HepG2 (cell line): ENCODE results near the gene KRT73.

ENCODE experiments used
- HMGA1 ChIP-seq: sonication (generic); formaldehyde crosslinking; conservative IDR thresholded peaks from 2 replicates; pipeline ENCODE4 v1.4.0; 2020; ENCODE audit warnings: missing genetic modification reagents
- JUN ChIP-seq: sonication (generic); formaldehyde crosslinking; IDR thresholded peaks from 2 replicates; pipeline ENCODE4 v1.4.0; 2020; ENCODE audit warnings: mild to moderate bottlenecking, missing genetic modification reagents
- NBN ChIP-seq: fragments of 450-650 bp; conservative IDR thresholded peaks from 2 replicates; pipeline ENCODE4 v1.6.1; 2017
- NFE2 ChIP-seq: sonication (generic); formaldehyde crosslinking; IDR thresholded peaks from 2 replicates; pipeline ENCODE4 v1.4.0; 2020; ENCODE audit warnings: missing genetic modification reagents
- NFE2L2 ChIP-seq: fragments of 150-350 bp; IDR thresholded peaks from 2 replicates; pipeline ENCODE4 v1.6.1; 2014; ENCODE audit warnings: low read length
- POLR2AphosphoS5 ChIP-seq: IDR thresholded peaks from 2 replicates; pipeline ENCODE4 v1.6.1; 2012; ENCODE audit warnings: low read depth, low read length
- SIN3A ChIP-seq: IDR thresholded peaks from 2 replicates; pipeline ENCODE4 v1.6.1; 2011; ENCODE audit warnings: low read depth, mild to moderate bottlenecking, control low read depth, low read length, borderline replicate concordance
- SP1 ChIP-seq, 2 experiments: fragments of 450-650 bp in 1 of 2; sonication (generic) in 1 of 2; formaldehyde crosslinking in 1 of 2; IDR thresholded peaks; 2 replicates each; pipeline versions ENCODE4 v1.4.0 to v1.6.1; 2016 to 2020; ENCODE audit warnings: missing genetic modification reagents in 1 of 2
- TBP ChIP-seq: sonication (generic); formaldehyde crosslinking; IDR thresholded peaks from 2 replicates; pipeline ENCODE4 v1.5.0; 2020; ENCODE audit warnings: missing genetic modification reagents
- ZNF441 ChIP-seq: sonication (generic); formaldehyde crosslinking; IDR thresholded peaks from 2 replicates; pipeline ENCODE4 v1.7.0; 2021; ENCODE audit warnings: missing genetic modification reagents, borderline replicate concordance
- ZNF510 ChIP-seq: sonication (generic); formaldehyde crosslinking; IDR thresholded peaks from 2 replicates; pipeline ENCODE4 v1.4.0; 2020; ENCODE audit warnings: low read depth, mild to moderate bottlenecking, missing genetic modification reagents
- ZNF546 ChIP-seq: sonication (generic); formaldehyde crosslinking; conservative IDR thresholded peaks from 2 replicates; pipeline ENCODE4 v1.8.1; 2023; ENCODE audit warnings: mild to moderate bottlenecking, missing genetic modification reagents
- TF ChIP-seq, protein P1 (sequence below): sonication (generic); formaldehyde crosslinking; IDR thresholded peaks from 2 replicates; pipeline ENCODE4 v1.8.0; 2022; ENCODE audit warnings: mild to moderate bottlenecking, missing genetic modification reagents; ENCODE audit not compliant: insufficient replicate concordance

DNA sequence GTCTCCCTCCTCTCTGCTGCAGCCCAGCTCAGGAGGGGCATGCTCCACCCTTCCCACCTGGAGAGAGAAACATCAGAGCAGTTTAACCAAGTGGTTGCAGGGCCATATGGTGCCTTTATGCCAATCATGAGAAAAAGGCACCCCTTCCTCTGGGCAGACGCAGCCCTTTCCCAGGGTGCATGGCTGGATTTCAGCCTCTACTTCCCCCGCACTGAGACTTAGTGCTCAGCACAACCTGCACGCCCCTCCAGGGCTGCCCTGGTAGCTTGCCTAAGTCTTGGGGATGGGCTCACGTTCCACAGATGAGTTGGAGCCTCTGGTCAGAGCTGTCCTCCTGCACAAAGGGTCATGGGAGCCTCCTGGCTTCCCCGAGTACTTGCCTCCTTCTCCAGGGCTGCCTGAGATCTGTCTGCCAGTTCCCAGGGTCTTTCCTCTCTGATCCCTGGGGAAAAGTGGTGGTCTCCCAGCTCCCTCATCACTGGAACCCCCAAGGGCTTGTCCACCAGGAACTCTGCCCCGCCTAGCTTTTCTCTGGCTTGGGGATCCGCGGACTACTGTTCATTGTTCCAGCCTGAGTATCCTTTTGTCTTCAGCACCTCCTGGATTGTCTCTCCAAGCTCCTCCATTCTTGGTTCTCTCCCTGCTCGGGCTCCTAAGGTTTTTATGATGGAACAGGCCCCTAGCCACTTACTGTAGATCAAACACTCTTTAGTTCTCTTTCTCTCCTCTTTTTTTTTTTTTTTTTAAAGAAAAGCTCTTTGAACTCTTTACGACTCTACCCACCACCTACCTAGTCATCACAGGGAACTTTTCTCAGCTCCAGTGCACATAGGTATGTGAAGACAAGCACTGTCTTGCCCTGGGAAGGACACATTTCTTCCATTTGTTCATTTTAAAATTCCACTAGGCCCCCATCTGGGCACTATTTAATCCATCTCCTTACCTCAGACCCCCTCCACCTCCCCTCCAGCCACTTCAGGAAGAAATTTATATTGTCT, 38.6 kb downstream of the KRT73 start:
- TF ChIP-seq NBN: no peak
- no peak for TF ChIP-seq NFE2 (CRISPR knock-in tag)
- TF ChIP-seq, protein P1, sequence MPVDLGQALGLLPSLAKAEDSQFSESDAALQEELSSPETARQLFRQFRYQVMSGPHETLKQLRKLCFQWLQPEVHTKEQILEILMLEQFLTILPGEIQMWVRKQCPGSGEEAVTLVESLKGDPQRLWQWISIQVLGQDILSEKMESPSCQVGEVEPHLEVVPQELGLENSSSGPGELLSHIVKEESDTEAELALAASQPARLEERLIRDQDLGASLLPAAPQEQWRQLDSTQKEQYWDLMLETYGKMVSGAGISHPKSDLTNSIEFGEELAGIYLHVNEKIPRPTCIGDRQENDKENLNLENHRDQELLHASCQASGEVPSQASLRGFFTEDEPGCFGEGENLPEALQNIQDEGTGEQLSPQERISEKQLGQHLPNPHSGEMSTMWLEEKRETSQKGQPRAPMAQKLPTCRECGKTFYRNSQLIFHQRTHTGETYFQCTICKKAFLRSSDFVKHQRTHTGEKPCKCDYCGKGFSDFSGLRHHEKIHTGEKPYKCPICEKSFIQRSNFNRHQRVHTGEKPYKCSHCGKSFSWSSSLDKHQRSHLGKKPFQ: no peak
- no peak for TF ChIP-seq ZNF546 (CRISPR knock-in tag)
- TF ChIP-seq SIN3A: no peak
- no peak for TF ChIP-seq POLR2AphosphoS5
- no peak for TF ChIP-seq ZNF510 (CRISPR knock-in tag)
- TF ChIP-seq SP1 (IDR thresholded peaks at IDR 0.05): no peak
- TF ChIP-seq SP1 (CRISPR knock-in tag; IDR thresholded peaks at IDR 0.05): no peak
- TF ChIP-seq JUN: no peak
- TF ChIP-seq ZNF441 (CRISPR knock-in tag): no peak
- TF ChIP-seq NFE2L2: no peak
- no peak for TF ChIP-seq TBP (CRISPR knock-in tag)
- no peak for TF ChIP-seq HMGA1
